ENCODE results near the gene BAX.

DNA sequence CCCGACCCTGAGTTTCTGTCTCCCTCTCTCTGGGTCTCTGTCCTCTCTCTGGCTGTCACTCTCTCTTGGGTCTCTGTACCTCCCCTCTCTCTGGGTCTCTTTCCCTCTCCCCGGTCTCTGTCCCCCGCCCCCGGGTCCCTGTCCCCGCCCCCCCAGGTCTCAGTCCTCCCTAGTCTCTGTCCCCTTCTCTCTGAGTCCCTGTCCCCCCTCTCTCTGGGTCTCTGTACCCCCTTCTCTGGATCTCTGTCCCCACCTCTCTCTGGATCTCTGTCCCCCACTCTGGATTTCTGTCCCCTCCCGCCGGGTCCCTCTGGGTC lies 8.1 kb downstream of the BAX start:
- TF ChIP-seq, protein P1, sequence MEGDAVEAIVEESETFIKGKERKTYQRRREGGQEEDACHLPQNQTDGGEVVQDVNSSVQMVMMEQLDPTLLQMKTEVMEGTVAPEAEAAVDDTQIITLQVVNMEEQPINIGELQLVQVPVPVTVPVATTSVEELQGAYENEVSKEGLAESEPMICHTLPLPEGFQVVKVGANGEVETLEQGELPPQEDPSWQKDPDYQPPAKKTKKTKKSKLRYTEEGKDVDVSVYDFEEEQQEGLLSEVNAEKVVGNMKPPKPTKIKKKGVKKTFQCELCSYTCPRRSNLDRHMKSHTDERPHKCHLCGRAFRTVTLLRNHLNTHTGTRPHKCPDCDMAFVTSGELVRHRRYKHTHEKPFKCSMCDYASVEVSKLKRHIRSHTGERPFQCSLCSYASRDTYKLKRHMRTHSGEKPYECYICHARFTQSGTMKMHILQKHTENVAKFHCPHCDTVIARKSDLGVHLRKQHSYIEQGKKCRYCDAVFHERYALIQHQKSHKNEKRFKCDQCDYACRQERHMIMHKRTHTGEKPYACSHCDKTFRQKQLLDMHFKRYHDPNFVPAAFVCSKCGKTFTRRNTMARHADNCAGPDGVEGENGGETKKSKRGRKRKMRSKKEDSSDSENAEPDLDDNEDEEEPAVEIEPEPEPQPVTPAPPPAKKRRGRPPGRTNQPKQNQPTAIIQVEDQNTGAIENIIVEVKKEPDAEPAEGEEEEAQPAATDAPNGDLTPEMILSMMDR (IDR thresholded peaks at IDR 0.05), result no peak
- TF ChIP-seq POLR2A (IDR thresholded peaks at IDR 0.05), result no peak
